CD4-positive, alpha-beta T cell (primary cell): ENCODE measurements around the gene SLC38A1. TPM values are rescaled to one million over a fixed set of nuclear protein-coding genes. Genes with fewer than 3 reads are reported as not detected.
A peak's percentile ranks its signal among the peaks of the same experiment; 100 is the strongest.

Experiments
- ATAC-seq: fragments of 200-7000 bp; cut with Tn5 transposase; one replicate; pipeline ENCODE4 v1.10.0; 2022; ENCODE audit warnings: mild to moderate bottlenecking; ENCODE audit not compliant: poor library complexity
- CTCF ChIA-PET: fragments of 350-600 bp; sonication (Branson Sonifier 250); formaldehyde crosslinking; loops from one replicate; lab custom pipeline; 2021; ENCODE audit warnings: antibody characterized with exemption, inconsistent platforms; lab: Charles Lee
- POLR2A ChIA-PET: fragments of 350-600 bp; sonication (Branson Sonifier 250); formaldehyde crosslinking; loops from one replicate; lab custom pipeline; 2021; ENCODE audit warnings: antibody characterized with exemption, inconsistent platforms; lab: Charles Lee
- DNase-seq, 14 experiments: peaks; one replicate each; pipeline ENCODE4 v3.0.0-alpha.2; 2013 to 2020; ENCODE audit warnings: mixed read lengths in 2 of 14
- H3K27ac ChIP-seq, 2 donors: one replicate each; pipeline versions ENCODE4 v1.5.1 to v1.7.0; 2013; ENCODE audit warnings: low read length in 2 of 2, low read depth in 1 of 2, mild to moderate bottlenecking in 1 of 2
- H3K27me3 ChIP-seq, 2 experiments: 1 replicate in 1 of 2; 2 replicates in 1 of 2; pipeline versions ENCODE4 v1.6.1 to v1.7.0; 2013; ENCODE audit warnings: low read length in 2 of 2, control low read depth in 1 of 2, mild to moderate bottlenecking in 1 of 2, moderate library complexity in 1 of 2; ENCODE audit not compliant: insufficient read depth in 2 of 2, control insufficient read depth in 1 of 2
- H3K36me3 ChIP-seq: one replicate; pipeline ENCODE4 v1.6.1; 2013; ENCODE audit warnings: low read length, control low read depth; ENCODE audit not compliant: insufficient read depth
- H3K4me1 ChIP-seq: one replicate; pipeline ENCODE4 v1.6.1; 2013; ENCODE audit warnings: low read length, control low read depth; ENCODE audit not compliant: insufficient read depth
- H3K4me3 ChIP-seq: one replicate; pipeline ENCODE4 v1.5.1; 2013; ENCODE audit warnings: mild to moderate bottlenecking, low read length, moderate library complexity
- H3K9me3 ChIP-seq, 2 experiments: 1 replicate in 1 of 2; 2 replicates in 1 of 2; pipeline versions ENCODE4 v1.6.1 to v1.7.0; 2013; ENCODE audit warnings: low read length in 2 of 2, mild to moderate bottlenecking in 2 of 2, control low read depth in 1 of 2, moderate library complexity in 1 of 2; ENCODE audit not compliant: control insufficient read depth in 1 of 2, insufficient read depth in 1 of 2
- H3K27ac Mint-ChIP-seq: one replicate; pipeline ENCODE4 v1.8.0; 2020; ENCODE audit warnings: mixed read lengths
- H3K27me3 Mint-ChIP-seq: one replicate; pipeline ENCODE4 v1.8.0; 2021; ENCODE audit warnings: mixed read lengths
- H3K36me3 Mint-ChIP-seq: one replicate; pipeline ENCODE4 v1.8.0; 2021; ENCODE audit warnings: low read depth, mixed read lengths
- H3K4me1 Mint-ChIP-seq: one replicate; pipeline ENCODE4 v1.8.0; 2021; ENCODE audit warnings: low read depth, mixed read lengths
- H3K4me3 Mint-ChIP-seq: one replicate; pipeline ENCODE4 v1.8.0; 2020; ENCODE audit warnings: mild to moderate bottlenecking, mixed read lengths
- H3K9me3 Mint-ChIP-seq: one replicate; pipeline ENCODE4 v1.8.0; 2020; ENCODE audit warnings: mixed read lengths
- intact Hi-C, 2 experiments: fragments of 100-400 bp; cut with DNase I in 1 of 2; cut with micrococcal nuclease in 1 of 2; formaldehyde crosslinking; loops; one replicate each; pipeline versions ENCODE4 v1.15.1 to v1.9.0; 2023 to 2025; cut with DNase I, micrococcal nuclease
- total RNA-seq, 174 experiments: library from RNA in 2 of 174; stranded (reverse) in 2 of 174; gene quantifications; one replicate each; pipeline ENCODE4 v1.2.3 and lab custom pipeline; 2021 to 2026
- TF ChIP-seq, protein P1 (sequence below): fragments of 200-600 bp; IDR thresholded peaks from one replicate; pipeline ENCODE4 v1.8.0; 2022; ENCODE audit warnings: antibody characterized with exemption, mild to moderate bottlenecking

Gene SLC38A1
- total RNA-seq, 2 experiments from 2014 or later = 327 to 346 TPM

DNA sequence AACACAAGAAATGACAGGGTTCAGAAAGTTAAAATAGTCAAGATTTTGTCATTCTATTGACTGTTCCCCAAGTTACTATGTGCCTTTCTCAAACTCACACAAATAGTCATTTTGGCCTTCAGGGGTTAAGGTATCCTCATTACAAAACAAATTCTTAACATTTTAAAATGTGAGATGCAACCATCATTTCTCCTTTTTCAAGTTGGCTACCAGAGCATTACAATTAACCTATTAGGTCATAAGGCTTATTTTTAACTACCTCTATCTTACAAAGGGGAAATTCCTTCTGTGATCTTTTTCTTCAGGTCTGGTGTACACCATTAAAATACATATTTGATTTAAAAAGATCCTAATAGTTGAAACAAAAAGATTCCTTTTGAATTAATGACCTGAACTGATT, 61.2 kb downstream of the SLC38A1 start:
- H3K4me1 ChIP-seq = peaks cover 28% of the 10 kb centered on the region
- H3K27ac ChIP-seq = no peak overlapping the region
- DNase-seq (no peak), ATAC-seq (no peak)
- ChIA-PET CTCF (interaction anchor here (1.0 to 3.0 kb wide), 5 partner anchors 56 to 454 kb away, joined by 3 to 13 read pairs (median 3); partner anchors contain the start of gene SLC38A1), POLR2A (interaction anchor here (1.2 to 10.8 kb wide), 4 partner anchors 10 to 62 kb away, joined by 3 to 94 read pairs (median 47); partner anchors contain the start of gene SLC38A1)
- TF ChIP-seq, protein P1, sequence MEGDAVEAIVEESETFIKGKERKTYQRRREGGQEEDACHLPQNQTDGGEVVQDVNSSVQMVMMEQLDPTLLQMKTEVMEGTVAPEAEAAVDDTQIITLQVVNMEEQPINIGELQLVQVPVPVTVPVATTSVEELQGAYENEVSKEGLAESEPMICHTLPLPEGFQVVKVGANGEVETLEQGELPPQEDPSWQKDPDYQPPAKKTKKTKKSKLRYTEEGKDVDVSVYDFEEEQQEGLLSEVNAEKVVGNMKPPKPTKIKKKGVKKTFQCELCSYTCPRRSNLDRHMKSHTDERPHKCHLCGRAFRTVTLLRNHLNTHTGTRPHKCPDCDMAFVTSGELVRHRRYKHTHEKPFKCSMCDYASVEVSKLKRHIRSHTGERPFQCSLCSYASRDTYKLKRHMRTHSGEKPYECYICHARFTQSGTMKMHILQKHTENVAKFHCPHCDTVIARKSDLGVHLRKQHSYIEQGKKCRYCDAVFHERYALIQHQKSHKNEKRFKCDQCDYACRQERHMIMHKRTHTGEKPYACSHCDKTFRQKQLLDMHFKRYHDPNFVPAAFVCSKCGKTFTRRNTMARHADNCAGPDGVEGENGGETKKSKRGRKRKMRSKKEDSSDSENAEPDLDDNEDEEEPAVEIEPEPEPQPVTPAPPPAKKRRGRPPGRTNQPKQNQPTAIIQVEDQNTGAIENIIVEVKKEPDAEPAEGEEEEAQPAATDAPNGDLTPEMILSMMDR = no peak
- H3K4me1 Mint-ChIP-seq = peaks cover 86% of the 10 kb centered on the region
- no peaks in the 10 kb centered on the region for H3K27me3 Mint-ChIP-seq
- H3K9me3 ChIP-seq = no peaks in the 10 kb centered on the region
- H3K4me3 ChIP-seq = no peak overlapping the region
- H3K27me3 ChIP-seq = no peaks in the 10 kb centered on the region
- no peak overlapping the region for H3K4me3 Mint-ChIP-seq
- H3K36me3 Mint-ChIP-seq = peaks cover 100% of the 10 kb centered on the region
- H3K36me3 ChIP-seq = peaks cover 72% of the 10 kb centered on the region
- H3K9me3 Mint-ChIP-seq = no peaks in the 10 kb centered on the region
- intact Hi-C loops = no loop called here
- peak overlapping the region; percentile 96 for H3K27ac Mint-ChIP-seq

DNA sequence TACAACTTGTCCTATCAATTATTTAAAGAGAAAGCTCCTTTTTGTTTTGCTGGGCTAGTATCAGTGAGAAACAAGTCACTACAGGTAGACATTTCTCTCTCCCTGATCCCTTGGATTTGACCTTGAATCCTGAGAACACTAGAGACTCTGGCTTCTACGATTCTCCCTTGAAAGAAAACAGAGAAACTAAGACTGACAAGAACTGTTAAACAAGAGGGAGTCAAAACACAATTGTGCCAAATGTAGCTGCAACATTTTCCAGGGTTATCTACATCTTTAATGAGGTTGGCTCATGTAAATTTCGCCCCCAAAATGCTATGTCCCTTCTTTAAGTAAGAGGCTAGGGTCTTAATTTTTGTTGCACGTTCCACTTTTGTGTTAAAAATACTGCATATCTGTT, 62.4 kb downstream of the SLC38A1 start:
- Mint-ChIP-seq H3K36me3 (peaks cover 100% of the 10 kb centered on the region), H3K4me3 (no peak overlapping the region), H3K4me1 (peaks cover 78% of the 10 kb centered on the region), H3K9me3 (no peaks in the 10 kb centered on the region), H3K27ac (peak overlapping the region; percentile 47), H3K27me3 (no peaks in the 10 kb centered on the region)
- DNase-seq = no peak
- intact Hi-C loops = no loop called here
- Histone ChIP-seq H3K9me3 (no peaks in the 10 kb centered on the region), H3K27ac (no peak overlapping the region), H3K27me3 (no peaks in the 10 kb centered on the region), H3K36me3 (peaks cover 72% of the 10 kb centered on the region), H3K4me1 (peaks cover 22% of the 10 kb centered on the region), H3K4me3 (no peak overlapping the region)
- ATAC-seq = no peak
- TF ChIP-seq, protein P1 = no peak
- POLR2A ChIA-PET = interaction anchor here (0.6 to 10.8 kb wide), 4 partner anchors 11 to 460 kb away, joined by 3 to 94 read pairs (median 47); partner anchors contain the start of gene SLC38A1
- CTCF ChIA-PET = interaction anchor here (1.1 to 2.1 kb wide), 2 partner anchors 8 to 455 kb away, joined by 3 to 5 read pairs; no protein-coding TSS in a partner anchor

DNA sequence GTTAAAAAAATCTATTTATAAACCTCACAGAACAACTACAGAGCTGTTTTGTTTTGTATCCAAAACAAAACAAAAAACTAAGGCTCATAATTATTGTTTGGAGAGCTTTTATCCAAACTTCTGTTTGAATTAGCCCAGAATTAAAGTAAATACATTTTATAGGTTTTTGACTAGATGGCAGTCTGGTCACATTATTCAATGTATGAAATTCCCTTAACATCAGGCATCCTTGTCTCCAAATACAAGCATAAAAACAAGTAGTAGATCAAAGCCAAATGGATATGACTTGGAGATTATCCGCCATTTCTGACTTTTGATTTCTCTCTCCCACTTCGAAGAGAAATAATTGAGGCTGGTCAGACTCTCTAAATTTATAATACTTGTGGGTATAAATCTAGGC, 63.5 kb downstream of the SLC38A1 start:
- H3K4me3 Mint-ChIP-seq = no peak overlapping the region
- H3K36me3 Mint-ChIP-seq = peaks cover 98% of the 10 kb centered on the region
- CTCF ChIA-PET = interaction anchor here (0.8 to 2.1 kb wide), 5 partner anchors 10 to 98 kb away, joined by 3 to 5 read pairs (median 3); no protein-coding TSS in a partner anchor
- Histone ChIP-seq H3K27ac (no peak overlapping the region), H3K4me1 (peaks cover 10% of the 10 kb centered on the region), H3K9me3 (no peaks in the 10 kb centered on the region), H3K4me3 (no peak overlapping the region), H3K36me3 (peaks cover 78% of the 10 kb centered on the region), H3K27me3 (no peaks in the 10 kb centered on the region)
- DNase-seq (no peak), ATAC-seq (no peak)
- POLR2A ChIA-PET = interaction anchor here (0.9 to 10.8 kb wide), 6 partner anchors 12 to 64 kb away, joined by 4 to 94 read pairs (median 10); partner anchors contain the start of gene SLC38A1
- intact Hi-C loops = loop anchor here in 1 of 2 experiments (2.0 kb wide), 1 partner anchor 14 kb away; no protein-coding TSS in a partner anchor
- no peaks in the 10 kb centered on the region for H3K27me3 Mint-ChIP-seq
- H3K9me3 Mint-ChIP-seq = no peaks in the 10 kb centered on the region
- peaks cover 70% of the 10 kb centered on the region for H3K4me1 Mint-ChIP-seq
- TF ChIP-seq, protein P1 = peak; percentile 28
- H3K27ac Mint-ChIP-seq = peak overlapping the region; percentile 70
